Measurements from ENCODE around the gene FES. TPM values are rescaled to one million over a fixed set of nuclear protein-coding genes. Genes with fewer than 3 reads are reported as not detected.

Gene FES
- total and polyA plus RNA-seq, 12 donors, result 8.6 to 27.7 (median 12.9) TPM

DNA sequence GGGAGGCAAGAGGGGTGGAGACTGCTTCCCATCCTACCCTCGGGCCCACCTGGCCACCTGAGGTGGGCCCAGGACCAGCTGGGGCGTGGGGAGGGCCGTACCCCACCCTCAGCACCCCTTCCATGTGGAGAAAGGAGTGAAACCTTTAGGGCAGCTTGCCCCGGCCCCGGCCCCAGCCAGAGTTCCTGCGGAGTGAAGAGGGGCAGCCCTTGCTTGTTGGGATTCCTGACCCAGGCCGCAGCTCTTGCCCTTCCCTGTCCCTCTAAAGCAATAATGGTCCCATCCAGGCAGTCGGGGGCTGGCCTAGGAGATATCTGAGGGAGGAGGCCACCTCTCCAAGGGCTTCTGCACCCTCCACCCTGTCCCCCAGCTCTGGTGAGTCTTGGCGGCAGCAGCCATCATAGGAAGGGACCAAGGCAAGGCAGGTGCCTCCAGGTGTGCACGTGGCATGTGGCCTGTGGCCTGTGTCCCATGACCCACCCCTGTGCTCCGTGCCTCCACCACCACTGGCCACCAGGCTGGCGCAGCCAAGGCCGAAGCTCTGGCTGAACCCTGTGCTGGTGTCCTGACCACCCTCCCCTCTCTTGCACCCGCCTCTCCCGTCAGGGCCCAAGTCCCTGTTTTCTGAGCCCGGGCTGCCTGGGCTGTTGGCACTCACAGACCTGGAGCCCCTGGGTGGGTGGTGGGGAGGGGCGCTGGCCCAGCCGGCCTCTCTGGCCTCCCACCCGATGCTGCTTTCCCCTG, 2.2 kb upstream of the FES start:
- intact Hi-C loops (cut with DNase I), result loop anchor here in 4 of 10 donors (10.0 kb wide), 3 partner anchors 167 to 387 kb away; partner anchors contain the start of genes BLM (in 2 of the 4) and CRTC3 (in 1 of the 4)
- TF ChIP-seq, protein P1, sequence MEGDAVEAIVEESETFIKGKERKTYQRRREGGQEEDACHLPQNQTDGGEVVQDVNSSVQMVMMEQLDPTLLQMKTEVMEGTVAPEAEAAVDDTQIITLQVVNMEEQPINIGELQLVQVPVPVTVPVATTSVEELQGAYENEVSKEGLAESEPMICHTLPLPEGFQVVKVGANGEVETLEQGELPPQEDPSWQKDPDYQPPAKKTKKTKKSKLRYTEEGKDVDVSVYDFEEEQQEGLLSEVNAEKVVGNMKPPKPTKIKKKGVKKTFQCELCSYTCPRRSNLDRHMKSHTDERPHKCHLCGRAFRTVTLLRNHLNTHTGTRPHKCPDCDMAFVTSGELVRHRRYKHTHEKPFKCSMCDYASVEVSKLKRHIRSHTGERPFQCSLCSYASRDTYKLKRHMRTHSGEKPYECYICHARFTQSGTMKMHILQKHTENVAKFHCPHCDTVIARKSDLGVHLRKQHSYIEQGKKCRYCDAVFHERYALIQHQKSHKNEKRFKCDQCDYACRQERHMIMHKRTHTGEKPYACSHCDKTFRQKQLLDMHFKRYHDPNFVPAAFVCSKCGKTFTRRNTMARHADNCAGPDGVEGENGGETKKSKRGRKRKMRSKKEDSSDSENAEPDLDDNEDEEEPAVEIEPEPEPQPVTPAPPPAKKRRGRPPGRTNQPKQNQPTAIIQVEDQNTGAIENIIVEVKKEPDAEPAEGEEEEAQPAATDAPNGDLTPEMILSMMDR (IDR thresholded peaks at IDR 0.05), result no peak
- Histone ChIP-seq H3K4me1 (peaks cover 16 to 48% (median 40%) of the 10 kb centered on the region in 9 donors), H3K4me3 (no peak overlapping the region), H3K27me3 (no peaks in the 10 kb centered on the region), H3K27ac (peak overlapping the region in 9 of 10 donors; percentile 88 to 100 (median 97)), H3K36me3 (peaks cover 5 to 69% (median 45%) of the 10 kb centered on the region in 9 donors), H3K9me3 (no peaks in the 10 kb centered on the region)
- ATAC-seq (no peak), DNase-seq (no peak)
- WGBS, 2 donors, result 86 to 90% methylated on average over 19 of the region's 19 CpGs

DNA sequence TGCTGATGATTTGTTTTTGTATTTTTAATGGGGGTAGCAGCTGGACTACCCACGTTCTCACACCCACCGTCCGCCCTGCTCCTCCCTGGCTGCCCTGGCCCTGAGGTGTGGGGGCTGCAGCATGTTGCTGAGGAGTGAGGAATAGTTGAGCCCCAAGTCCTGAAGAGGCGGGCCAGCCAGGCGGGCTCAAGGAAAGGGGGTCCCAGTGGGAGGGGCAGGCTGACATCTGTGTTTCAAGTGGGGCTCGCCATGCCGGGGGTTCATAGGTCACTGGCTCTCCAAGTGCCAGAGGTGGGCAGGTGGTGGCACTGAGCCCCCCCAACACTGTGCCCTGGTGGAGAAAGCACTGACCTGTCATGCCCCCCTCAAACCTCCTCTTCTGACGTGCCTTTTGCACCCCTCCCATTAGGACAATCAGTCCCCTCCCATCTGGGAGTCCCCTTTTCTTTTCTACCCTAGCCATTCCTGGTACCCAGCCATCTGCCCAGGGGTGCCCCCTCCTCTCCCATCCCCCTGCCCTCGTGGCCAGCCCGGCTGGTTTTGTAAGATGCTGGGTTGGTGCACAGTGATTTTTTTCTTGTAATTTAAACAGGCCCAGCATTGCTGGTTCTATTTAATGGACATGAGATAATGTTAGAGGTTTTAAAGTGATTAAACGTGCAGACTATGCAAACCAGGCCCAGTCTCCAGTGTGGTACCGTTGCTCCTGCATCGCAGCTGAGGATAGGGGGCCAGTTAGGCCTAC, 1.4 kb upstream of the FES start:
- peaks cover 5 to 69% (median 38%) of the 10 kb centered on the region in 9 donors for H3K36me3 ChIP-seq
- H3K27me3 ChIP-seq, result no peaks in the 10 kb centered on the region
- TF ChIP-seq, protein P1 (IDR thresholded peaks at IDR 0.05), result no peak
- intact Hi-C loops (cut with DNase I), result loop anchor here in 4 of 10 donors (10.0 kb wide), 3 partner anchors 168 to 388 kb away; partner anchors contain the start of genes BLM (in 2 of the 4) and CRTC3 (in 1 of the 4)
- DNase-seq (no peak), ATAC-seq (no peak)
- H3K9me3 ChIP-seq, result no peaks in the 10 kb centered on the region
- peaks cover 16 to 56% (median 46%) of the 10 kb centered on the region in 9 donors for H3K4me1 ChIP-seq
- H3K4me3 ChIP-seq, result peak overlapping the region in 7 of 10 donors; percentile 47 to 83 (median 73)
- H3K27ac ChIP-seq, result peak overlapping the region; percentile 88 to 100 (median 97)
- WGBS, 2 donors, result 65 to 80% methylated on average over 13 of the region's 13 CpGs

DNA sequence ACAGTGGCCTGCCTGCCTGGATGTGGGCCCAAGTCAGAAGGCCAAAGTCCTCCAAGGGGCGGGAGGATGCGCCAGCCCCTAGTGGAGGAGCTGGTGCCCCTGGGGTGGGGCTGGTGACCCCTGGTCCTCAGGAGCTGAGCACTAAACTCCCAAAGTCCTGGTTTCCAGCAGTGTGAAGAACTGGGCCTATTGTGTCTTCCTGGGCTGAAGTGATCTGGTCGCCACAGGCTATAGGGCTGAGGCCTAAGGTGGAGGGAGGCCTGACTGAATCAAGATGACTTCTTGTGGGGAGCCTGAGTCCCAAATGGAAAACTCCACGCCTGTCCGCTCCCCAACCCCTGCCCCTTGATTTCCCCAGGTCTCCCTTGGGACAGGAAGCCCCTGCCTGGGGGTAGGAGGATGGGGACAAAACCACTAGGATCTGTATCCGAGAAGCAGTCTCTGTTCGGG, 753 bp upstream of the FES start:
- intact Hi-C loops (cut with DNase I), result loop anchor here in 4 of 10 donors (10.0 kb wide), 3 partner anchors 169 to 389 kb away; partner anchors contain the start of genes BLM (in 2 of the 4) and CRTC3 (in 1 of the 4)
- ATAC-seq, result peak in 5 of 8 donors; percentile 3 to 13 (median 6)

More for the DNA sequence above, 753 bp upstream of the FES start:
- H3K27ac ChIP-seq, result peak overlapping the region; percentile 88 to 100 (median 97)
- TF ChIP-seq, protein P1 (IDR thresholded peaks at IDR 0.05), result no peak
- WGBS, 2 donors, result 48 to 74% methylated on average over 7 of the region's 7 CpGs
- peaks cover 16 to 60% (median 50%) of the 10 kb centered on the region in 9 donors for H3K4me1 ChIP-seq
- no peak for DNase-seq
- H3K4me3 ChIP-seq, result peak overlapping the region in 9 of 10 donors; percentile 47 to 83 (median 73)
- H3K36me3 ChIP-seq, result peaks cover 5 to 69% (median 33%) of the 10 kb centered on the region in 9 donors
- H3K9me3 ChIP-seq, result no peaks in the 10 kb centered on the region
- H3K27me3 ChIP-seq, result no peaks in the 10 kb centered on the region

All from heart right ventricle (tissue), 16 donors.